ENCODE results near the gene DTX1. TPM values are rescaled to one million over a fixed set of nuclear protein-coding genes. Genes with fewer than 3 reads are reported as not detected.
A peak's percentile ranks its signal among the peaks of the same experiment; 100 is the strongest.

Gene DTX1
- total RNA-seq, 1 donor from 2014 or later = not detected

GRCh38 chr12:113077859-113078255 lies 21.3 kb downstream of the DTX1 start:
- no peaks in the 10 kb centered on the region for H3K4me1 Mint-ChIP-seq (ENCODE audit: low read depth)
- H3K4me3 Mint-ChIP-seq (ENCODE audit: unreplicated experiment) = no peak overlapping the region
- no peaks in the 10 kb centered on the region for H3K36me3 Mint-ChIP-seq (ENCODE audit: low read depth)
- no peak overlapping the region for H3K27ac Mint-ChIP-seq (ENCODE audit: unreplicated experiment)
- no peak for DNase-seq (ENCODE audit: low spot score)
- TF ChIP-seq CTCF (IDR thresholded peaks at IDR 0.05) = no peak
- H3K9me3 Mint-ChIP-seq (ENCODE audit: low read depth) = no peaks in the 10 kb centered on the region
- H3K27me3 Mint-ChIP-seq (ENCODE audit: low read depth) = peaks cover 66% of the 10 kb centered on the region

GRCh38 chr12:113081873-113082272 lies 25.3 kb downstream of the DTX1 start:
- Mint-ChIP-seq H3K27me3 (ENCODE audit: low read depth) (peaks cover 60% of the 10 kb centered on the region), H3K9me3 (ENCODE audit: low read depth) (no peaks in the 10 kb centered on the region), H3K36me3 (ENCODE audit: low read depth) (no peaks in the 10 kb centered on the region), H3K4me3 (ENCODE audit: unreplicated experiment) (no peak overlapping the region), H3K4me1 (ENCODE audit: low read depth) (peaks cover under 1% of the 10 kb centered on the region), H3K27ac (ENCODE audit: unreplicated experiment) (no peak overlapping the region)
- no peak for TF ChIP-seq CTCF (IDR thresholded peaks at IDR 0.05)
- no peak for DNase-seq (ENCODE audit: low spot score)

GRCh38 chr12:113082486-113083148 lies 26.1 kb downstream of the DTX1 start:
- H3K36me3 Mint-ChIP-seq (ENCODE audit: low read depth) = no peaks in the 10 kb centered on the region
- TF ChIP-seq CTCF (IDR thresholded peaks at IDR 0.05) = no peak
- H3K4me1 Mint-ChIP-seq (ENCODE audit: low read depth) = peaks cover 2% of the 10 kb centered on the region
- H3K4me3 Mint-ChIP-seq (ENCODE audit: unreplicated experiment) = no peak overlapping the region
- H3K27me3 Mint-ChIP-seq (ENCODE audit: low read depth) = peaks cover 56% of the 10 kb centered on the region
- no peaks in the 10 kb centered on the region for H3K9me3 Mint-ChIP-seq (ENCODE audit: low read depth)
- no peak for DNase-seq (ENCODE audit: low spot score)
- H3K27ac Mint-ChIP-seq (ENCODE audit: unreplicated experiment) = no peak overlapping the region

GRCh38 chr12:113083863-113084435 lies 27.4 kb downstream of the DTX1 start:
- Mint-ChIP-seq H3K36me3 (ENCODE audit: low read depth) (no peaks in the 10 kb centered on the region), H3K4me1 (ENCODE audit: low read depth) (peaks cover 2% of the 10 kb centered on the region), H3K27ac (ENCODE audit: unreplicated experiment) (no peak overlapping the region), H3K27me3 (ENCODE audit: low read depth) (peaks cover 55% of the 10 kb centered on the region), H3K9me3 (ENCODE audit: low read depth) (no peaks in the 10 kb centered on the region), H3K4me3 (ENCODE audit: unreplicated experiment) (no peak overlapping the region)
- no peak for TF ChIP-seq CTCF (IDR thresholded peaks at IDR 0.05)
- no peak for DNase-seq (ENCODE audit: low spot score)

- TF ChIP-seq CTCF (IDR thresholded peaks at IDR 0.05) = no peak
- H3K4me3 Mint-ChIP-seq (ENCODE audit: unreplicated experiment) = no peak overlapping the region
- no peaks in the 10 kb centered on the region for H3K9me3 Mint-ChIP-seq (ENCODE audit: low read depth)
- DNase-seq (ENCODE audit: low spot score) = no peak
- peaks cover 62% of the 10 kb centered on the region for H3K27me3 Mint-ChIP-seq (ENCODE audit: low read depth)
- no peaks in the 10 kb centered on the region for H3K36me3 Mint-ChIP-seq (ENCODE audit: low read depth)
- H3K27ac Mint-ChIP-seq (ENCODE audit: unreplicated experiment) = peak overlapping the region; percentile 59
- H3K4me1 Mint-ChIP-seq (ENCODE audit: low read depth) = peaks cover 2% of the 10 kb centered on the region
These were observed 30.0 kb downstream of the DTX1 start for GRCh38 chr12:113086249-113087164.
